OCI-M1 (cell line): ENCODE results near the gene TSC2.

Experiments
- DNase-seq: peaks from one replicate; lab custom pipeline; 2025; lab: John Stamatoyannopoulos, UW

TSC2 gene

DNA sequence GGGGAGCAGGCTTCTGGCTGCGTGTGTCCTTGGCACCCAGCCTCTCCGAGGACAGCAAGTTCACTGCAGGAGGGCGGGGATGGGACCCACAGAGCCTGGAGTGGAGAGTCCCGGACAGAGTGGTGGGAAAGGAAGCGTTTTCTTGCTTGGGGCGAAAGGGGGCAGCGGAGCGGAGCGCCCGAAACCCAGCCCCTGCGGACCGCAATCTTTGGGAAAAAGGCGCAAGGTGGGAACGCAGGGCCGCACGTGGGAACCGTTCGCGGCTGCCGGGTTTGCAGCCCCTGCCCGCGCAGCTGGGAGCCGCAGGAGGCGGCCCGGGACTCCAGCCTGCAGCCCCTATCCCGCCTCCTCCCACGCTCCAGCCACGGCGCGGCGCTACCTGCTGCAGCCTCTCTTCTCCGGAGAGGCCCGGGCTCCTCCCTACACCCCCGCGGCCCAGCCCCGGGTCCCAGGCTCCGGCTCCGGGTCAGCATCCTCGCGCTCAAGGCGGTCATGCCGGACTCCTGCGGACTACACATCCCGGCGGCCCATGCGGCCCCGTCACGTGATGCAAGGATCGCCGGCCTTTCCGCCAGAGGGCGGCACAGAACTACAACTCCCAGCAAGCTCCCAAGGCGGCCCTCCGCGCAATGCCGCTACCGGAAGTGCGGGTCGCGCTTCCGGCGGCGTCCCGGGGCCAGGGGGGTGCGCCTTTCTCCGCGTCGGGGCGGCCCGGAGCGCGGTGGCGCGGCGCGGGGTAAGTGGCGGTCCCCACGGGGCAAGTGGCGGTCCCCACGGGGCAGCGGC, at the start of gene TSC2, which contains the start of gene NTHL1:
Gene TSC2 (plus strand): TSS at position 656 of the 786 bp plus-strand sequence. CDS start 631 bp downstream, outside the sequence.
Gene NTHL1 (minus strand): TSS at position 505 of the 786 bp plus-strand sequence. CDS start 11 bp downstream, at position 494.
- peak; percentile 97 for DNase-seq

DNA sequence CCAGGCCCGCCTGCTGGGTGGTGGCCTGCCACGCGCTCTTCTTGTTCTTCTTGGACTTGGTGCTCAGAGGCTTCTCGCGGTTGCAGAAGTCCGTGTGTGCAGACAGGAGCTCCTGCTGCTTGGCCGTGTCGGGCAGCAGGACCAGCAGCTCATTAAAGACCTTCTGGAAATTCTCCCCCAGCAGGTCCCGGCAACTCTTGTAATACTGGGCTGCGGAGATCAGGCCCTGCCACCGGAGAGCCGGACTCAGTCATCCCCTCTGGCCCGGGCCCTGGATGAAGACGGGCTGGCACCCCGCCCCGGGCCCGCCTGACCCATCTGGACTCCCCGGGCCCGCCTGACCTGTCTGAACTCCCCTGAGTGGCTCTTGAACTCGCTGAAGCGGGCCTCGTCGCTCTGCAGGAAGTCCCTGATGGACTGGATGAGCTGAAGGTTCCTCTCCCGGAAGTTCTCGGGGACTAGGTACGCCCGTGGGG, 49.4 kb upstream of the TSC2 start:
- no peak for DNase-seq

DNA sequence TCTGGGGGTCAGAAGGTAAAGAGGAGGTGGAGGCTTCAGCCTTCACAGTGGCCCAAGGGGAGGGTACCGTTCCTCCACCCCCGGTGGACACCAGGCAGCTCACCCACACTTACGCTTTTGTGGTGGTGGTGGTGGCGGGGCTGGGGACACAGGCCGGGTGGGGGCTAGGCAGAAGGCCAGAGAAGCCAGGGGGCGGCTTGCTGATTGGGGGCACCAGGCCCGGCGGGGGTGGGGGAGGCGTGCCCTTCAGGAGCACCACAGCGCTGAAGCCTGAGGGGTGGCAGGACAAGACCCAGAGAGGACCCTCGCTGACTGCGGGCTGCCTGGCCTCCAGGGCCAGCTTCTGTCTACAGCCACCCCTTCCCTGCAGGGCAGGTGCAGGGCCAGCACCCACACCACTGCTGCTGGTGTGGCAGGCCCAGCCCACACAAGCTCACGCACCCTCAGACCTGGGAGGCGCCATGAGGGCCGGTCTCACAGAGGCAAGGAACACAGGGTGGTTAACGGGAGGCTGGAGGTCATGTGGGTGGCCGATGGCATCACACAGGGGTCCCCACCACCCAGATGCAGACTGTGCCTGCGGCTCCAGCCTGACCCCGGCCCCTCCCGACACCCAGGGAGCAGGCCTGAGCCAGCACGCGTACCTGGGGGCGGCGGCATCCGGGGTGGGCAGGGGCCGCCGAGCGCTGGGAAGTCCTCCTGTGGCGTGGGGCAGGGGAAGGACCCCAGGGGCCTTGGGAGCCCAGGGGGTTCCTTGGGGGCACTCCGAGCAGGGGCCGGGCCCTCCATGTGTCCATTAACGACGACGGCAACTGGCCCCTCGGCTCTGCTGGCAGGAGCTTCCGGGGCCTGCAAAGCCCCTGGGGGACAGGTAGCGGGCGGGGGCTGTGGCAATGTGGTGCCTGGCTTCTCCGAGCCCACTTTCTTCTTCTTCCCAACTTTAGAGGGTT, 48.7 kb upstream of the TSC2 start:
- no peak for DNase-seq

DNA sequence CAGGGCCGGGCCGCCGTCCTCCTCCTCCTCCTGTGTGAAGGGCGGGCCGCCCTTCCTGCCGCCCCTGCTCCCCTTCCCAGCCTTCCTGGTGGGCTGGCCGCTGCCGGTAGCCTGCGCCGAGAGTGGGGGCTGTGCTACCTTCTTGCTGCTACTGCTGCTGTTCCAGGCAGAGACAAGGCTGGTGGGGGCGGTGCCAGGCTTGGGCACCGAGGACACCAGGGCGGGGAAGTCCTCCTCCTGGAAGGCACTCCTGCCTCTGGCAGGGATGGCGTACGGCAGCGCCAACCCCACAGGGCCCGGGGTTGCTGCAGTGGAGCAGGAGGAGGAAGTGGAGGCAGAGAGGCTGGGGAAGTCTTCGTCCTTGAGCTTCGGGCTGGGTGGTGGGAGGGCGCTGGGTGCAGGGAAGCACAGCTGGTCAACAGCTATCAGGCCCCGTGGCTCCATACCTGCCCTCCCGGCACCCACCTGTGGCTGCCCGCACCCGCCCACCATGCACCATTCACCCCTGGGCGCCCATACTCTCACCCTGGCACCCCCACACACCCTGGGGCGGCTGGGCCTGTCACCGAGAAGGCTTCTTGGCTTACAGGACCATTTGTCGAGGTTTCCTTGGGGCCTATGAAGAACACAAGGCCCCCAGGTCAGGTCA, 47.8 kb upstream of the TSC2 start:
- no peak for DNase-seq

DNA sequence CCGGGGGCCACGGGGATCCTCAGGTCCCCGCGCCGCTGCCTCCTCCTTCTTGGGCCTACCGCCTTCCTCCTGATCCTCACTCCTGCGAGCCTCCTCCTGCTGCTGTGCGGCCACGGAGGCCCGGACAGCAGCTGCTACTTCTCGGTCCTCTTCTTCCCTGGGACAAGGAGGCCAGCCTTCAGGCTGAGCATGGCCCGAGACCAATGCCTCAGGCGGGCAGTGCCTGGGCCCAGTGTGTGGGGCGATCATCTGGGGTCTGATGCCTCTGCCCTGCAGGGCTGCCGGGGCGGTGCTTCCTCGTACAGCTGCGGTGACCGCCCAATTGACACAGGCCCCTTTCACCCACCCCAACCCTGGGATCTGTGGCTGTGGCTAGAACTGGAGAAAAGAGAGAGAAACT, 46.8 kb upstream of the TSC2 start:
- no peak for DNase-seq

DNA sequence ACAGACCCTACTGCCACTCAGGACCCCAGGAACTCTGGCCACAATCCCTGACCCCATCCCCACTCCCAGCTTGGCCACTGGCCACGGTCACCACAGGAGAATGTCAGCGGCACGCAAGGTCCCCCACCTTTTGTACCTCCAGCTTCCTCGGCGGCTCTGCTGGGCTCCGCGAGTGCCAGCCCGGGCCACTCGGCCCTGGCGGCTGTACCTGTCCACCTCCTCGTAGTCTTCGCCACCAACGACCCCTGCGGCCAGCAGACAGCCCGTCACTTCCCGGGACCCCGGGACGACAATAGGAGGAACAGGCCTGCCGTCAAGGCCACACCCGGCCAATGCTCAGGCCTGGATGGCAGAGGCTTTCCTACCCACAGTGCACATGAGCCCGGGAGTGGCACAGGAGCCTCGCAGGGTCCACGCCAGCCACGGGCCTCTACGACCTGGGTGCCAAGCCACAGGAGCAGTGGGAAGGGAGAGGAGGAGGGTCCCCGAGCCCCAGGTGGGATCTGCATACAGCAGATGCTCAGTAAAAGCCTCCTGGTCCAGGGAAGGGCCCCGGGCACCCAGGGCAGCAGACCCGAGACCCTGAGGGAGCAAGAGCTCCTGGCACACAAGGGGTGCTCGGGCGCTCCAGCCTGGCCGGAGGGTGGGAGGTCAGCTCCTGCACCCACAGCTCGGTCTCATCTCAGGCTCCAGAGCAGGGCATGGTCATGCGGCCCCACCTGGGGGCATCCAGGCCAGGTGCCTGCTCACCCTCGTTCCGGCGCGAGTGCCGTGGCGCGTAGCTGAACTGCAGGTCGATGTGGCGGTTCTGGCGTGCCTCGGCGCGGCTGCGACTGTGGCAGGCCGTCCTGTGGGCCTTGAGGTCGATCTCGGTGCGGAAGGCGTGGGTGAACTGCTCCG, 46.1 kb upstream of the TSC2 start:
- DNase-seq = no peak

DNA sequence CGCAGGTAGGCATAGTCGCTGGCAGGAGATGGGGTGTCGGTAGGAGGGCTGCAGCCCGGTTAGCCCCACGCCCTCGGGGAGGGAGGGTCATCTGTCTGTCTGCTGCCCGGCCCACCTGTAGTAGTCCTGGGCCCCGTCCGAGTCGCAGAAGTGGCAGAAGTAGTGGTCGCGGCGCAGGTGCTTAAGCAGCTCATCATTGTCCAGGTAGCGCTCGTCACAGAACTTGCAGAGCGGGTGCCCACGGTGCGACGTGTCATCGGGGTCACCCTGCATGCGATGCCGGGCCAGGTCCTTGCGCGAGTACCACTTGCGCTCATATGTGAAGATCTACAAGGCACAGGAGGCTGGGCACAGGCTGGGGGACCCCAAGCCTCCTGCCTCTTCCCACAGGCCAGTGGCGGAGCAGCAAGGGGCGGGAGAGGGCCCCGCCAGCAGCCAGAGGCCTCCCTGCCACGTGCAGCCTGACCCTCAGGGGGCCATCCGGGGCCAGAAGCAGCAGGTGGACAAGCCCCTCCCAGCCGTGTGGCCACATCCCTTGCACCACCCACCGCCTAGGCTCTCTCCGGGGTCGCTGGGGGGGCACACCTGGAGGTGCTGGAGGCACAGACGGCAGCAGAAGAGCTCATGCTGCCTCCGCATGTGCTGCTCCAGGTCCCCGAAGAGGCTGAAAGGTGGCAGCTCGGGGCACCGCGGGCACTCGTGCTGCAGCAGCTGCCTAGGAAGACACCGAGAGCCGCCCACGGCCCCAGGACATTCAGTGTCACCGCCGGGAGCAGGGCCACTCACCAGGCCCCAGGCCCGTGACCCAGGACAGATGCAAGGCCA, 45.2 kb upstream of the TSC2 start:
- DNase-seq = no peak

DNA sequence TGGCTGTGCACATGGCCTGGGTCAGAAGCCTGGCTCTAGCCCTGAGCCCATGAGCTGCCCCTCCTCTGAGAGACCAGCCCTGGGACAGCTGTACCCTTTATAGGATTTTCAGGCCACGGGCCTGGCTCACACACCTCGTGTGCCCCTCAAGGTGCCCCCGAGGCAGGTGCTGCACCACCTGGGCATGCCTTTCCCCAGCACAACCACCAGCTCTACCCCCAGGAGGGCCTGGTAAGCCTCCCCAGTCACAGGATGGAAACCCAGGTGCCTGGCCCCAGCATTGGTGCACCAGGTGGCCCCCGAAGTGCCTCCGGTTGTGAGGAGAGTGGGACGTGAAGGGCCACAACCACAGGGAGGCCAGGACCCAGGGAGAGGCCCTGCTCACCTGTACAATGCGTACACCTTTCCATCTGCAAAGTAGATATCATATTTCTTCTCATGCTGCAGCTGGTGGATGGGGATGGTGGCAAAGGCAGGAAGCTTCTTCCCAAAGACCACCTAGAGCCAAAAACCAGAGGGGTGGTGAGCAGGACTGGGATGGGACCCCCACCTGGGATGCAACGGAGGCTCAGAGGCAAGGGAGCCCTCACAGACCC, 44.5 kb upstream of the TSC2 start:
- DNase-seq = no peak

DNA sequence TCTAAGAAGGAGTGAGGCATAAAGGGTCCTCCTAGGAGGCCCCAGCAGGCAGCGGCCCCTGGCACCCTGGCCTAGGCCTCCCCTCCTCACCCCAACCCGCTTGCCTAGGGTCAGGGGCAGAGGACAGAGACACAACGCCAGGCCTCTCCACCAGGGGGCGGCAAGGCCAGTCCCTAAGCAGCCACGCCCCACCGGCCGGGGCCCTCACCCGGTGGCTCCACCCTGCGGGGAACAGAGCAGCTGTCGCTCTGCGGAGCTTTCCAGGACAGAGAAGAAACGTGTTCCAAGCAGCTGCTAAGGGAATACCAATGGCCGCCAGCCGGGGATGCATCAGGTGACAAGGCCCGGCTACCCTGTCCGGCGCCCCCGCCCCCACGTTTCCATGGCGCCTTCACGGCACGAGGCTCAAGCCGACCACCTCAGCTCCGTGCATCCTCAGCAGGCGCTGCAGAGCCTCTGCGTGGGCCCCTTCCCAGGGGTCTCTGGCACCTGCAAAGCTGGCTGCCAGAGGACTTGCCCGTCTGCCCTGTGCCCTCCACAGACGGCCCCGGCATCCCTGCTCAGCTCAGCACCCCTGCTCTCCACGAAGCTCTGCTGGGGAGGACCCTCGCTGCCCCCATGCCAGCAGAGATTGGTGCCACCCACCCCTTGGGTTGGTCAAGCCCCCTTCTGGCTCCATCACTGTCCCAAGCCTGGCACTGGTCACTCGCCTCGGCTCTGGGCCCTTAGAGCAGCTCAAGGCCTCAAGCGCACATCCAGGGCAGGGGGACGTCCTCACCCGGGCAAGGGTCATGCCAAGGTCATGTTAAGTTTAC, 43.8 kb upstream of the TSC2 start:
- DNase-seq = peak; percentile 94

DNA sequence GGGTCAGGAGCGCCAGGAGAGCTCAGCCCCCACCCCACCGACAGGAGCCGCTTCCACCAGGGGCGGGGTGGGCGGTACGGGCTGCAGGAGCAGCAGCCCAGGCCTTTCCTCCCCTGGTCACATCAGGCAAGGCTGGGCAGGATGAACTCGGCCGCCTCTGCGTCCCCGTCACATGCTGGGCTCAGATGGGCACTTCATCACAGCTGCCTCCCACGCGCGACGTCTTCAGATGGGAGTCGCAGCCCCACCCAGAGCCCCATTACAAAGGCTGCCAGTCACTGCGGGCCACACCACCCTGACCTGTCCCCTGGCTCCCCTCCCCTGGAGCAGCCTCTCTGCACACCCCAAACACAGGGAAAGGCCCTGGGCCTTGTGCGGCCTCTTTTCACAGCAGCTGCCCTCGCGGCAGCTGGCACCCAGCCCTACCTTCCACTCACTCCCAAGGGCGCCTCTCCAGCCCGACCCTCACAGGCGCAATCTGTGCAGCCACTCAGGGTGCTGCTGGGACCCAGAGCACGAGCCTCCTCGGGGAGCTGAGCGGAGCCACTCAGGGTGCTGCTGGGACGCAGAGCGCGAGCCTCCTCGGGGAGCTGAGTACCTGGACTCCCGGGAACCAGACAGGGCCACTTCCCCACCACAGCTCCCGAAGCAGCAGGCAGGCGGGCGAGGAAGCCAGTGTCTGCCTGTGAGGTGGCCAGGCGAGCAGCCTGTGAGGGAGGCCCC, 42.8 kb upstream of the TSC2 start:
- DNase-seq = no peak

DNA sequence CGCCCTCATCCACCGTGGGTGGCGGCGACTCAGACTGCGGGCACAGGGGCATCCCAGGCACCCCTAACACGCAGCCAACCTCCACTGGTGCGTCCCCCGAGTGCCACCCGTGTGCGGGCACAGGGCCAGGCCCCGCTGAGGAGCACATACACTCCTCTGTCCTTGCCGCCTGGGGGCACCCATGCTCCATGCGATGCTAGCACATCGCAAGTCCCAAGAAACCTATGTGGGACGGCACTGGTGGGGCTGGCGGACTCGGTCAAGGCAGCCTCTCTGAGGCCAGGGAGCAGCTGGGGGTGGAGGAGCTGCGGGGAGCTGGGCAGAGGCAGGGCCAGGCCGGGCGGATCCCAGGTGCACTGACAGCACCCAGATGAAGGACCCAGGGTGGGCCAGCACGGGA, 42.1 kb upstream of the TSC2 start:
- DNase-seq = no peak

DNA sequence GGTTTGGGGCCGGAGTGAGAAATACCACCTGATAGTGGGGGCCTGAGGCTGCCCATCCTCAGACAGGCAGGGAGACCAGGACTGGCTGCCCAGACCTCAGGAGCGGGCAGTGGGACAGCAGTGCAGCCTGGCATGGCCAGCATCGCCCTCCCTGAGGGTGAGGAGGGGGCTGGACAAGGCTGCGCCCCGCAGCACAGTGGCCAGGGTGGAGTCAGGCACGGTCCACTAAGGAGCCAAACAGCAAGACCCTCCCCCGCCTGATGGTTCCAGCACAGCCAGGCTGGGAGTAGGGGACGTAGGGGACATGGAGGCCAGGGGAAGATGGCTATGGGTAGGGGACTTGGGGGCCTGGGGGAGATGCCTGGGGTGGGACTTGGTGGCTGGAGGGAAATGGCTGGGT, 41.5 kb upstream of the TSC2 start:
- no peak for DNase-seq

DNA sequence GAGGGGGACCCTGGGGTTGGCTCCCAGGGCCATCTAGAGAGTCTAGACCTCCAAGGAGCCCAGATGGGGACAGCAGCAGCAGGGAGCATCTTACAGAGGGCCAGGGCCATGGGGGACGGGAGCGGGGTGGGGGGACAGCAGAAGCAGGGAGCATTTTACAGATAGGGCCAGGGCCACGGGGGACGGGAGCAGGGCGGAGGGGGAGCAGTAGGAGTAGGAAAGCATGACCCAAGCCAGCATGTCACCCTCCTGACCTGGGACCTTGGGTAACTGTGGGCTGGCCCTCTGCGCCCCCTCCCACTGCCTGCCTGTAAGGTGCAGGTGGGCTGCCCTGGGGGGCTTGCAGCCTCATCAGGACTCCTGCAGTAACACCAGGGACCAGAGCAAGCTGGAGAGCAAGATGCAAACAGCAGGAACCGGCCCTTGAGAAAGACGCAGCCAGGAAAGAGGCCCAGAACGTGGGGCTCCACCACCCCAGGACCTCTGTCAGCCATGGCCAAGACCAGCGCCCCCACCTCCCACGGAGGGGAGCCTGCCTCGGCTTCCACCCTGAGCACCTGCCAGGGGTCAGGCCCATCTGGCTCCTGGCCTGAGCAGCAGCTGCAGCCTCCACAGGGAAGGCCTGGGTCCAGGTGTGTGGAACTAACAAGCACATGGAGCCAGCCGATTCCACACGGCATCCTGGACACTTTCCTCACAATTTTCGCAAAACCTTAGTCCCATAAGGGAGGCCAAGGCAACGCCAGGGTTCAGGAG, 40.5 kb upstream of the TSC2 start:
- no peak for DNase-seq

DNA sequence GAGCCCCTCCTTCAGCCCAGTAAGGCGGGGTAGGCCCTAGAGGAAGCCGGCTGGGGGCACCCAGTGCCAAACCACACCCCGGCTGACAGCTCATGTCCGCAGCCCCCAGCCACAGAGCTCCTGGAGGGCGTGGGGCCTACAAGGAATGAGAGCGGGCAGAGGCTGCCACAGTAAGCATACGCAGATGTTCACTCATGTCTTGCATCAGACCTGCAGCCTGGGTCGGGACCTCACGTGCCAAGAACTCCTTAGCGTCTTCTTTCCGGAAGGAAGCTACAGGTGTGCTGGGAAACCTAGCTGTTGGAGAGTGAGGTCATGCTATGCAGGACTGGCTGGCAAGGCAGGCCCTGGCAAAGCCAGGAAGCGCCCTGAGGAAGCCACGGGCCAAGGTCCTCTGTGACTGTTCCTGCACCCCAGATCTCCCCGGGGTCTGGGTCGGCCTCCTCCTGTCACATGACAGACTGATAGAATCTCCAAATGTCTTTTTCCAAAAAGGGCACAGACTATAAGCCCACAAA, 39.7 kb upstream of the TSC2 start:
- peak; percentile 45 for DNase-seq

DNA sequence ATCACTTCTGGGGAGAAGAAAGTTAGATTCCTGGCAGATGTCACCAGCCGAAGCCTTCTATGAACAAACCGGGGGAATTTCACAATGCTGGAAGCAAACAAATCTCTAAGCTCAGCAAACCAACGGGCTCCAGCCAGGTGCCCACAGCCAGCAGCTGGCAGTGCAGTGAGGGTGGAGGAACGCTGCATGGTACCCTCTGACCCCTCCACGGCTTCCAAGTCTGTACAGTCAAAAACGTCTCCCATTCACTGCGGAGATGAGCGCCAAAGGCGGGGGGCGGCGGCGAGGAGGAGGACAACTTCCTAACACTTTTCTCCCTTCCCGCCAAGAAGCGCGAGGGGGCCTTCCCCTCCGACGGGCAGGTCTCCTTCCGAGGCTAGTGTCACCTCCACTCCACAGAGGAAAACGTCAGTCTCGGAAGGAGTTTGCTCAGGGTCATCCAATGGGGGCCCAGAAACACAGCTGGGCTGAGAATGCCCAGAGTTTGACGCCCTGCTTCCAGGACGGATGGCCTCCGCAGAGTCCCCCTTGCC, 39.1 kb upstream of the TSC2 start:
- peak; percentile 31 for DNase-seq

DNA sequence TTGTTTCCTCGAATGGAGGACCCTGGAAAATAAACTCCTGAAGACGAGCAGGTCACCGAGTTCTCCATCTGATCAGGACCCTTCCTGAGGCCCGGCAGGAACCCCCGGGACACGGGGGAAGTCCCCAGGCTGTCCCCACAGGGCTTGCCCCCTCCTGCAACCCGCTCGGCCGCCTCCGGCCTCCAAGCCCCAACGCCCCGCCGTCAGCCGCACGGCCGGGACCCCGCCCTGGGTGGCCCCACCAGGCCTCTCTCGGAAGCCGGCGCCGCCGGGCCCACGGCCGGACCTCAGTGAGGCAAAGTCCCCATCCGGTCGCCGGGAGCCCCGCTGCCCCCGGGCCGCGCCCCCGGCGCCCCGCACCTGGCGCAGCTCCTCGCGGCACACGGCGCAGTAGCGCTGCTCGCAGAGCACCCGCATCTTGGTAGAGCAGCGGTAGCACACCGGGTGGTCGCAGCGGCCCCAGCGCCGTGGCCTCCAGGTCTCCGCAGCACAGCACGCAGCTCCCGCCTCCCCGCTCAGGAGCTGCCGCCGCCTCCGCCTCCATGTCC, 38.5 kb upstream of the TSC2 start:
- DNase-seq = peak; percentile 40
